ENCODE measurements around the gene SLC16A1.

Gene SLC16A1

GRCh38 chr1:112909847-112910246 lies 46.1 kb downstream of the SLC16A1 start:
- TF ChIP-seq CTCF (IDR thresholded peaks at IDR 0.05; ENCODE audit: insufficient read depth, low read depth, low read length, missing control alignments): no peak
- no peak for DNase-seq (ENCODE audit: low read depth)
- no peak overlapping the region for H3K4me3 ChIP-seq (ENCODE audit: low read depth, low read length)

DNA sequence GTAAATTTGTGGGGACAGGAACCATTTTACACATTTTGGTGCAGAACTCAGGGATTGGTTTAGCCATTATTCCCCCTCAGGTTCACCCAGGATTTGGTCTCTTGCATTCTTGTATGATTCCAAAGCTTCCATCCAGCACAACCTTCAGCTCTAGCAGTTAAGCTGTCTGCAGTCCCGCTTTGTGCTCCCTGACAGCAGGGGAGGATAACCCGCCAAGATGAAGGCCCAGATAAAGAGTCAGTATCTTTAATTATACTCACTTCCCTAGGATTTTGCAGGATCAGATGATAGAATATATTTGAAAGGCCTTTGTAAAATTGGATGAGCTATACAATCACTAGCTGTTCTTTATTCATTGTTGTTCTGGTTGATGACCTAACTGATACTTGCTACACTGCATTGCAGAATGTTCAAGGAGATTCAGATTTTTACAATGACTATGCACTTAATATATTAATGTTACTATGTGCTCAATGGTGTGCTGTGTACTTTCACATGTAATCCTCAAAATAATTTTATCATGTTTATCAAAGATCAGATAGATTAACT lies 49.8 kb downstream of the SLC16A1 start:
- no peak for DNase-seq (ENCODE audit: low read depth)
- no peak overlapping the region for H3K4me3 ChIP-seq (ENCODE audit: low read depth, low read length)
- TF ChIP-seq CTCF (IDR thresholded peaks at IDR 0.05; ENCODE audit: insufficient read depth, low read depth, low read length, missing control alignments): no peak

- TF ChIP-seq CTCF (IDR thresholded peaks at IDR 0.05; ENCODE audit: insufficient read depth, low read depth, low read length, missing control alignments): no peak
- DNase-seq (ENCODE audit: low read depth): no peak
- H3K4me3 ChIP-seq (ENCODE audit: low read depth, low read length): no peak overlapping the region
These were observed 50.4 kb downstream of the SLC16A1 start for GRCh38 chr1:112905395-112906149.

GRCh38 chr1:112904831-112905261 lies 51.1 kb downstream of the SLC16A1 start:
- DNase-seq (ENCODE audit: low read depth): no peak
- TF ChIP-seq CTCF (IDR thresholded peaks at IDR 0.05; ENCODE audit: insufficient read depth, low read depth, low read length, missing control alignments): no peak
- H3K4me3 ChIP-seq (ENCODE audit: low read depth, low read length): no peak overlapping the region

GRCh38 chr1:112904071-112904830 lies 51.7 kb downstream of the SLC16A1 start:
- H3K4me3 ChIP-seq (ENCODE audit: low read depth, low read length): no peak overlapping the region
- peak; percentile 14 for DNase-seq (ENCODE audit: low read depth)
- TF ChIP-seq CTCF (IDR thresholded peaks at IDR 0.05; ENCODE audit: insufficient read depth, low read depth, low read length, missing control alignments): no peak

GRCh38 chr1:112902221-112902620 lies 53.8 kb downstream of the SLC16A1 start:
- no peak for TF ChIP-seq CTCF (IDR thresholded peaks at IDR 0.05; ENCODE audit: insufficient read depth, low read depth, low read length, missing control alignments)
- no peak for DNase-seq (ENCODE audit: low read depth)

More at GRCh38 chr1:112902221-112902620, 53.8 kb downstream of the SLC16A1 start:
- no peak overlapping the region for H3K4me3 ChIP-seq (ENCODE audit: low read depth, low read length)
